ENCODE measurements around the gene NFATC3.

The NFATC3 gene

DNA sequence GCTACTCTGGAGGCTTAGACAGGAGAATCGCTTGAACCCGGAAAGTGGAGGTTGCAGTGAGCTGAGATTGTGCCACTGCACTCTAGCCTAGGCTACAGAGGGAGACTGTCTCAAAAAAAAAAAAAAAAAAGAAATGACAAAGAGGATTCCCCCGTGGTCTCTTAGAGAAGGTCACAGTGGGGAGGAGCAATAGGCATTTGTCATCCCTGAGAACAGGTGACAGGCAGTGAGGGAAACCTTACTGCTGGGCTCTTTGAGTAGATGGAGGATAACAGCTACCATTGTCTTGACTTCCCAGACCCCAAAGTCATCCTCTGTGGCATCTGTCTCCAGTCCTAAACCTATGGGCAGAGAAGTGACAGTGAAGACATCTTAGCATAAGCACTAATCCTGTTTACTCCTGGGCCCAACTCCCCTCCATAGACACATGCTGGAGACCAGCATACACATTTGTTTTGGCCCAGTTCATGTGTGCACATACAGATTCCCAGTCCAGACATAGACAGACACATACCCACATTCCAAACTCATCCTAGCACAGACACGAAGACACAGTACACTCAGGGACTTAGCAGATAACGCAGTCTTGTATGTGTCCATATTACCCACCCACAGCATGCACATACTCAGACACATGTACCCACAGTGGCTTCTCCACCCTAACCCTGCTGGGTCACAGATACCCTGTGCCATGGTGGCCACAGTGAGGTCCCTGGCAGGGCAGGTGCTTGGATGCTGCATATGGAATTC, 148.1 kb downstream of the NFATC3 start:
- FAIRE-seq, result no peak

DNA sequence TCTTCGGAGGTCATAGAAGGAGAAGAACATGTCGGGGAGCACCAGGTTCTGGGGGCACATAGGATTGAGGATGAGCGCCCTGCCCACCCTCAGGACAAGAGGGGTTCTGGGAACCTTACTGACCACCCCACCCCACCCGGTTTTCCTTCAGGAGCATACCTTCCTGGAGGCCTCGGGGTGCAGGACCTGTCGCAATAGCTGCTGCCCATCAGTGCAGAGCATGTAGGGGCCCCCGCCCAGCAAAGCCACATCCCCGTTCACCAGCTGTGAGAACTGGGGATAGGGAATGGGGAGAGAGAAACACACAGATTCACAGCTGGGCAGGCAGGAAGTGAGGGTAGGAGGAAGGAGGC, 148.6 kb downstream of the NFATC3 start:
- no peak for FAIRE-seq

DNA sequence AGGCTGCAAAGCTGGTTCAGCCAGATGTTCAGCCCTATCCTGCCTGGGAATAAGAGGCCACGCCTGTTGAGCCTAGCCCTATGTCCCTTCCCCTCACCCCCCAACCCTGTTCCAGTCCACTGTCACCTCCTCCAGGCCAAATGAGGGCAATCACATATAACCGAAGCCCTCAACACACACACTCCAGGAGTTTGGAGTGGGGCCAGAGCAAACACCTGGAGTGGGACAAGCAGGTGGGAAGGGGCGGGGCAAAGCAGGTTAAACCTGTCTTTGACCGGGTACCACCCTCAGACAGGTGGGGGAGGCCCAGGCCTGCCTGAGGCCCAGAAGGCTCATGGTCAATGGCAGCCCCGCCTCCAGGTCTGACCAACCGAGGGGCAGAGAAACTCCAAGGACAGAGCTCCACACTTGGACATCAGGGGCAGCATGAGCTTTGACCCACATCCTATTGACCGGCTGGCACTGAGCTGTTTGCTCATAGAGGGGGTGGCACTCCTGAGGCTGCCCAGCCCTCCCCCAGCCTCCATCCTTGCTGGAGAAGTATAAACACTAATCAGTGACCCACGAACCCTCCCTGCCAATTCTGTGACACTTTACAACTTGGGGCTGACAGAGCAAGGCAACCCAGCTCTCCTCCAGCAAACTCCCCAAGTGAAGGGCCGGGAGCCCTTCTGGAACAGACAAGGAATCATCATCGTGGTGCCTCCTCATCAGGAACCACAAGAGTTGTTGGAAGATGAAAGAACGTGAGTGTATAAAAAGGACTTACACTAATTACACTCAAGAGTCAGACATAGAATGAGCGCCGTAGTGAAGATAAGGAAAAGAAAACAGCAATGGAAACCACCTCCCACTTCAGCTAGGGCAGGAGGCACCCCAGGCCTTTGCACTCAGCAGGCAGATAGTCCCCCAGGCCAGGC, 149.3 kb downstream of the NFATC3 start:
- FAIRE-seq, result no peak

DNA sequence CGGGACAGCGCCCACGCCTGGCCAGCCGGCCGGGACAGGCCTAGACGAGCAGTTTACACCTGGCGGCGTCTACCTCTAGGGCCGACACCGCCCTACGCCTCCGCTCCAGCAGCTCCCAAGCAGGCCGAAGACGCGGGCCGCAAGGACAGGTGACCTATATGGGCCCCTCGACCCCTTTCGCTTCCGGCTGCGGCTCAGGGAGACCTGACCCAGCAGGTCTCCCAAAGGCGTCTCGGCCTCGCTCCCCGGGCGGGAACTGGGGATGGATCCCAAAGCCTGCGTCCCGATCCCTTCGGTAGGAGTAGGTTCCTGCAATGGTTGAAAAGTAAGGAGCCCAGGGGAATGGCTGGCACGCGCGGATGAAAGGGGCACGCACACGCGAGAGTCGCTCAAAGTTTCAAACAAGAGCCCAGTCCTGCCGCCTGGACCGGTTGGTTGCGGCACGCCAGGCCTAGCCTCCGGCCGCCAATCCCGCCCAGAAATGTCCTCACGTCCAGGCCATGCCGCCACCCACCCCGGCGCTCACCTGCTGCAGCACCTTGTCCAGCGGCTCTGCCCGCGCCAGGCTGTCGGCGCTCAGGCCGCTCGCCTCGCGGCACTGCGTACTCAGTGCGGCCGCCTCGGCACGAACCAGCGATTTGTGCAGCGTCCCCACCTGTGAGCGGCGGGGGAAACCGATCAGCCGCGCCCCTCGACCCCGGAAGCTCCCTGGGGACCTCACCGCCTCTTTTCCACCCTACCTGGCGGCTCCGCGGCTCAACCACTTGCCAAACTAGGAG, 150.1 kb downstream of the NFATC3 start:
- FAIRE-seq, result no peak

DNA sequence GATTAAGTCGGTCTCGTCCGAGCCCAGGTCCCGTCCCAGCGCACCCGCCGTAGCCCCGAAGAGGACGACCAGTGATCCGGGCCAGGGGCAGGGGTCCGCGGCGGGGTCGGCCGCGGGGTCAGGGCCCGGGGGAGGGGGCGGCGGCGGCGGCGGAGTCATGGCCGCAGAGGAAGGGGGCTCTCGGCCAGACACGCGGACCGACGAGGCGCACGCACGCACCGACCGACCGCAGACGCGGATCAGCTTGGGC, 150.6 kb downstream of the NFATC3 start, which contains the start of gene ESRP2:
Gene ESRP2 (minus strand): TSS at position 241 of the 250 bp plus-strand sequence. CDS start 82 bp downstream, at position 159.
- FAIRE-seq, result no peak

DNA sequence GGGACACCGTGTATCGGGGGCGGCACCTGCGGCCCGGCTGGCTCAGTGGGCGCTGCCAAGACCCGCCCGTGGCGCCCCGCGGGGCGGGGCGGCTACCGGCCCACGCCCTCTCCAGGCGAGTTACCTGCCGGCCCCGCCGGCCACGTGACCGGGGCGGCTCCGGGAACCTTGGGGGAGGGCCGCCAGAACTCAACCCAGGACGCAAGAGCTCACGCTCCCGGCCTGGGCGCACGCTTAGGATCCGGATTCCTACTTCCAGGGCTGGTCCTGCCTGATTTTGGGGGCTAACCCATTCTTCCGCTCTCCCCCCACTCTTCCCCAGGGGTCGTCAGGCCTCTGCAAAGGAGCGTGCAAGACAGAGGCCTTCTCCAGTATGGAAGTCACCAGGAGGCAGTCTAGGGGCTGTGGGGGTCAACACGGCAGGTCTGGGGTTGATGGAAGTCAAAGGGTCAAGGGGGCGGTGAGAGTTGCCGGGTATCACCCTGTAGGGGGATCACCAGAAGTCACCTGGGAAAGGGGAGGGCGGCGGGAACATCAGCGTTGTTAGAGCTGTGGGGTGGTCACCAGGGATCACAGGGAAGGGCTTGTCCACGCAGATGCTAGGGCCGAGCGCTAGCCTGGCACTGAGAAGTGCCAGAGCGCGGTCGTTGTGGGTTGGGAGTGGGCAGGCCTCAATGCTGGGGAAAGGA, 151.1 kb downstream of the NFATC3 start:
- FAIRE-seq, result no peak

DNA sequence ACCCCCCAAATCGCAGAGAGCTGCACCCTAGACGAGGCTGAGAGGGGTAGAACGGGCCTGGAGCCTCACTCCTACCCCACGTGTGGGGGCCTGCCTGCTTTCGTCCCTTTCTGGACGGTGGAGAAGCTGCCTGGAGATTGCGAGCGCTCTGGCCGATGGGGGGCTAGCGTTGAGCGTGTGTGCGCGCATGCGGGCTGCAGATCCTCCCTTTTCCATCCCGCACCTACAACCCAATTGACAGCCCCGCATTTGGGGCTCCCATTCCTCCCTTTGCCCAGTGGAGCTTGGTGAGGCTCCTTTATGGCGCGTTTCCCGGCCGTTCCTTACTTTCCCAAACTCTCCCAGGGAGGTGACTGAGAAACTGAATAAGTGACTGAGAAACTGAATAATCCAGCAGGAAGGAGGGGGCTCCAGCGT, 151.7 kb downstream of the NFATC3 start:
- FAIRE-seq, result no peak

DNA sequence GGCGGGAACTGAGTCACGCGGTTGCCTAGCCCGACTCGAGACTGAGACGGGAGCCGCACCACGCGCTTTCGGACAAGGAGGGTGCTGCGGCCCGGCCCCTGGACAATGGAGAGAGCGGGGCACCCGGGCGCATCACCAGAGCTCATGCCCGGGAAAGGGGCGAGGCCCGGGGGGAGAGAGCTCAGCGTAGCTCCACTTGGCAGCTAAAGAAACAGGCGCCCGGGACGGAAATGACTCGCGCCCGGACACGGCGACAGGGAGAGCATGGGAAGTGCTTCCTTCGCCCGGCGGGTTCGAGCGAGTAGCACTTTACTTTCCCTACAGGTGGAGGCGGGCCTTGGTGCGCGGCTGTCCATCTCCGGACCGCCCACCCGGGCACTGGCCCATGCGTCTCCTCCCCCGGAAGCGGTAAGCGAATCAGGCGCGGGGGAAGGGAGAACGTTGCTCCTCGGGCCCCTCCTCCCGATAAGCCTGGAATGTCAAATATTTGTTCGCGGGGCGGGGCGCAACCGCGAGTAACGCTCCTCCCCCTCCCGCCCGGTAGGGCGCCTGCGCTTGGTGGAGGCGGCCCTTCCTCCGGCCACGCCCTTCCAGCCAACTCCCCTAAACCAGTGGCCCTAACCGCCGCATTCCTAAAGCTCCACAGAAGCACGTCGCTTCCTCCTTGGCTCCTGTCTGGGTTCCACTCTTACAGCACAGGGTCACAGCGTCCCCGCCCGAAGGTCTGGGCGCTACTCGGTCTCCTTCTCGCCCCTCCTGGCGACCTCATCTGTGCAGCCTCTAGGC, 152.3 kb downstream of the NFATC3 start:
- peak; percentile 96 for FAIRE-seq

DNA sequence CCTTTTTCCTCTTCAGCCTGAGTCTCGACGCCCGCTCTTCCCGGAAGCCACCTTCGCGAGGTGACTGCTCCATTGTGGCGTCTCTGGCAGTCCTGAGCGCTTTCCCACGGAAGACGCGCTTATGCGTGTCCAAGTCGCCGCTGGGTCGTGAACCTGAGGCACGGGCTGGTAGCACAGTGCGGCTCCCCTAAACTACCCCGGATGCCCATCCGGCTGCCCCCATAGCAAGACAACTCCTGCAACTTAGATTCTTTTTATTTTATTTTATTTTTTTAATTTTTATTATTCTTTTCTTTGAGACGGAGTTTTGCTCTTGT, 152.8 kb downstream of the NFATC3 start:
- FAIRE-seq, result no peak

DNA sequence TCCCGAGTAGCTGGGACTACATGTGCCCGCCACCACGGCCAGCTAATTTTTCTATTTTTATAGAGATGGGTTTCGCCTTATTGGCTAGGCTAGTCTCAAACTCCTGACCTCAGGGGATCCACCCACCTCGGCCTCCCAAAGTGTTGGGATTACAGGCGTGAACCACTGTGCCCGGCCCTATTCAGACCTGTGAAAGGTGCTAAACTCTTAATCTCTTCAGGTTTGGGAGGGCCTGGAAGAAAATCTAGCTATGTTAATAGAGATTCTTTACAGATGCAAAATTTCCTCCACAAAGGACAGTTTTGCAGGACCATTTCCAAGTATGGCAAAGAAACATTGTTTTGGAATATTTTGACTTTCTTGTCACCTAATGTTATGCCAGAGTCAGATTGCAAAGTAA, 156.9 kb downstream of the NFATC3 start:
- FAIRE-seq, result no peak

DNA sequence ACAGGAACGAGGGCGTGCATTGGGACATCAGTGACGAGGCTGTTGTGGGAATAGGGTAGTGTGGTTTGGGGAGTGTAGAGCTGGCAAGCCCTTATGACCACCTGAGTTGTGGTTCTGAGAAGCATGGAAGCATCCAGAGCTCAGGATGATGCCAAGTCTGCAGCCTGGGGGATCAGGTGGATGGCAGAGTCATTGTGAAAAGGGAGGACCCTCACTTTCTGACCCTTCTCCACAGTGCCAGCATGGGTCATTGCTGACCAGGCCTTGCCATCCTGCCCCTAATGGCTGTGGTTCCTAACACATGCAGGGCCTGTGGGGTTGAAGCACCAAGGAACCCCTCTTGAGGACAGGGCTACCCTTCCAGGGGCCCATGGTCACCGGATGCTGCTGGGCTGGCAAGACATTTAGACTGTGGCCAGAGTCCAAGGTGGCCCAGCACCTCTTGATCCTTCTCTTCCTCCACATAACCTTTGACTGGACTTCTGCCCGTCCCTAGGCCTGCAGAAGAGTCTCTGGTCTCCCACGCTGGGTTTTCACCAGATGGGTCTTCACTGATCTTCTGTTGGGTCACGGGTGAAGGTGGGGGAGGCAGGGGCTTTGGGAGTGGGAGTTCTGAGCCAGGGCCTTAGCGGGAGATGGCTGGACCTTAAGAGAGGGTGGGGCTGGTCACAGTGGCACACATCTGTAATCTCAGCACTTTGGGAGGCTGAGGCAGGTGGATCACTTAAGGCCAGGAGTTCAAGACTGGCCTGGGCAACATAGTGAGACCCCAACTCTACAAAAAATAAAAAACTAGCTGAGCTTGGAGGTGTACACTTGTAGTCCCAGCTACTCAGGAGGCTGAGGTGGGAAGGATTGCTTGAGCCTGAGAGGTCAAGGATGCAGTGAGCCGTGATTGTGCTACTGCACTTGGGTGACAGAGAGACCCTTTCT, 158.0 kb downstream of the NFATC3 start:
- FAIRE-seq, result no peak

DNA sequence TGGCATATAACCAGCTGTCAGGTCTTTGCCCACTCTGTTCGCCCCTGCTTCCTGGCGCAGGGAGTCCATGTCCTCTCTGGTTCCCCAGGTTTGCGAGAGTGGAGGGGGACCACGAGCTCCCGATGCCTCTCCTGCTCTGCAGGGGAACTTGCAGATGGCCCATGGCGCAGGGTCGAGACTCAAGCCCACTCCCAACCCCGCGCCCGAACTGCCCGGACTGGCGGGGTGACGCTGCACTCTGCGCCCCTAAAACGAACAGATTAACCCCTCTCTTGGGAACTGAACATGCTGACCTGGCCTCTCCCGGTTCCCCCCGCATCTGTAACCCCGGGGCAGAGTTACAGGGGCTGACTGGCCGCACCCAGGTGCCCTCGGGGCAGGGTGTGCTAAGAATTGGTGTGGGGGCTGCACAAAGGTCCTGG, 159.3 kb downstream of the NFATC3 start:
- no peak for FAIRE-seq

DNA sequence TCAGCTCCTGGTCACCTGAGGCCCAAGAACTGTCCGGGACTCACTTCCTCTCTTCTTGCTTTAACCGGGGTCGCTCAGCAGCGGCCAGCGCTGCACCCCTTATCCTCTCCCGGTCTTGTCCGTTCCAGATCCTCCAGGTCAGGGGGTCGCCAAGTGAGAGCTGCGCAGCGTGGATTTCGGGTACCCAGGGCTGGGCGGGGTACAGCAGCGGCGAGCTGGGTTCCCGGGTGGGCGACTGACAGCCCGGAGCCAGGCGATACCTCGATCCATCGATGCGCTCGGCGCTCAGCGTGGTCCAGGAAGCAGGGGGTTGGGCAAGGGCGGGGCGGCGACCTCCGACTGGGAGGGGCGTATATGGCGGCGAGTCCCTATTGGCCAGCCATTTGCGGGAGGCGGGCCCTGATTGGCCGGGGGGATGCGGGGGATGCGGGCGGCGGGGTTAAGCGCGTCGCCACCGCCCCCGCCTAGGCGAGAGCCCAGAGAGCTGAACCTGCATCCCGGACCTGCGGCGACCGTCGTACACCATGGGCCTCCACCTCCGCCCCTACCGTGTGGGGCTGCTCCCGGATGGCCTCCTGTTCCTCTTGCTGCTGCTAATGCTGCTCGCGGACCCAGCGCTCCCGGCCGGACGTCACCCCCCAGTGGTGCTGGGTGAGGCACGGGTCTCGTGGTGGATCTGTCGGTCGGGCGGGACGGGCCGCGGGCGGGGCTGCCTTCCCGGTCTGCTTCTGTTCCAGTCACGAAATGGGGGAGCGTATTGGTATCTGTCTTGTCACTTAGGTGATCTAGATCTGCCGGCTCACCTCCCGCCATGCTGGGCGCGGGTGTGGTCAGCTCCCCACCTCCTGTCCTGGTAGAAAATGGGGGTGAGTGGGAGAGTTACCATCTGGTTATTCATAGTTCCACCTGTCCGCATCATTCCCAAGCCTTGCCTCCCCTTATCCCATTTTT, 160.0 kb downstream of the NFATC3 start, which contains the start of gene PLA2G15:
Gene PLA2G15 (plus strand): TSS at position 471 of the 951 bp plus-strand sequence. CDS start 54 bp downstream, at position 525.
- FAIRE-seq, result no peak

DNA sequence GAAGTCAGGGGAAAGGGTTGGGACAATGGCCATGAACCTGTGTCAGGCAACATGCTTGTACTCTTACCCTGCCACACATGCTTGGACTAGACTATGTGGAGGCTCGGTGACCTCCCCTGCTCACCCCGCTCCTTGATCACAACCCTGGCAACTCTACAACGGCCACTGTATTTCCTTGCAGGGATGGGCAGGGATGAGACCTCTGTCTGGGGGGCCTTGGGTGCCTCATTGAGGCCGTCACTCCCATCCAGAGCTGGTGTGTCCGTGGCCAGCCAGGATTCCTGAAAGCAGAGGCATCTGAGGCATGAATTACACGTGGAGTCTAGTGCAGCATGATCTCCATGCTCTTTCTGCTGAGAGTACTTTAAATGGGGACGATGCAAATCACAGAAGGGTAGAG, 161.0 kb downstream of the NFATC3 start:
- FAIRE-seq, result no peak

DNA sequence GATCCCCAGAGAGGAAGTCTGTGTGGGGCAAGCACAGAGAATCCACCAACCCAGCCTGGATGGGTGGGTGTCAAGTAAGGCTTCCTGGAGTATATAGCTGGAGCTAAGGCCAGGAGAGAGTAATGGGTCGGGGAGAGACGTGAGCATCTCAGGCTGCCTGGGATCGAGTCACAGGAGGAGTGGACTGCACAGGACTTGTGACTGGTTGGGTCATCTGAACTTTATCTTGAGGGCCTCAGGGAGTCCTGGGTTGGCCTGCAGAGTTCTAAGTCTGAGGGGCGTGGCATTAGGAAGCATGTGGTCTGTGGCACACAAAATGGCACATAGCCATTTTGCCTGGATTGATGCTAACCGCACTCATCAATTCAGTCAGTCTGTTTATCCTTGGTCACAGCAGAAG, 161.5 kb downstream of the NFATC3 start:
- no peak for FAIRE-seq

DNA sequence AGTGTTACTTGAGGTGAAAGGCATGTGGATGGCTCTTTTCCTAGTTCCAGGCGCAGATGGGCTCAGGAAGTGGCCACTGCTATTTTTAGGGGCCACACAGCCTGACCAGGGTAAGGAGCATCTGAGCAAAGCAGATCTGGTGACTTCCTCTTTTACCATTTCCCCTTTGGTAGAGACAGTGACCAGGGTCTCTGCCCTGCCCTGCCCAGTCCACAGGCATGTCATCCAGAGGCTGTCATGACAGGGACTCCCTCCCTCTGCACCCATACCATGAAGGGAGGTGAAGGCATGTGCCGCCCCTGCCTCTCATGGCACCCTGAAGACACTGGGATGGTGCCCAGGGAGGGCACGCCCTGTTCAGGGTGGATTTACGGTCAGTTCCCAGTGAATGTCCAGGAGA, 162.2 kb downstream of the NFATC3 start:
- no peak for FAIRE-seq

DNA sequence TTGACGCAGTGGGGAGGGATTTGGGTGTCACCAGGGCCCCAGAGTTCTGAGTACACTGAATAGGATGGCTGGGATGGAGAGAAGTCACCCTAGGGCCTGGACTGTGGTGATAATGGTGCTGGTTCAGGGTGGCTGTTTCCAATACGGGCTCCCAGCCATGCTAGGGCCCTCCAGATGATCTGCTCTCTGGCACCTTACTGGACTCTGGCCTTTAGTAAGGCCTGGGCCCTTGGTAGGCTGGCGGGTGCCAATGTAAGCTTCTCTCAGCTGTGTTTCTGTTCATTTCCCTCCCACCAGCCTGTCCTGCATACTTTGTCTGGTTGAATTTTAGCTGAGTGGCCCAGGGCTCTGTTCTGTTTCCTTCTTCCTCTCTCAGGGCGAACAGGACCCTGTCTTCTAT, 162.8 kb downstream of the NFATC3 start:
- FAIRE-seq, result no peak

DNA sequence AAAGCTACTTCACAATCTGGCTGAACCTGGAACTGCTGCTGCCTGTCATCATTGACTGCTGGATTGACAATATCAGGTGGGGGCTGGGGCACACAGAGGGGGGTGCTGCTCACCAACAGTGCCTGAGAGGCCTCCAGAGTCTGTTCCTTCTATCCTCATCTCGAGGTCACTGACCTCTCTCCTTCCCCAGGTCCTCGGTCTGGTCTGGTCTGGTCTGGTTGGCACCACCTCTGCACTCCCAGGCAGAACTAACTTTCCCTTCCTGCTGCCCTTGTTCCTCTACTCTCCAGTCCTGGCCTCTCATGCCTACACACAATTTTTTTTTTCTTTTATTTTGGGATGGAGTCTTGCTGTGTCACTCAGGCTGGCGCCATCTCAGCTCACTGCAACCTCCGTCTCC, 164.2 kb downstream of the NFATC3 start:
- FAIRE-seq, result no peak

DNA sequence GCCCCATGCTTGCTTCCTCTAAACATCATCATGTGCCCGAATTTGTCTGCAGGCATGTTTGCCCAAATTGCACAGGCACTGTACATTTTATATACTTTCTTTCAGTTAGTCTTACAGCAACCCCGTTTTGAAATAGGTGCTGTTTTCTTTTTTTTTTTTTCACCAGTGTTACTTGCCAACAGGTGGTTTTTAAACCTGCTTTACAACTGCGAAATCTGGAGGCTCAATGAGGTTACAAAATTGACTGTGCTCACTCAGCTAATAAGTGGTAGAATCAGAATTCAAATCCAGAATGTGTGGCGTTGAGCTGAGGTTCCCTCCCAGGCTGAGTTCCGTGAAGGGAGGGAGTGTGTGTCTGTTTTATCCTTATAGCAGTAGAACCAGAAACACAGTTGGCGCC, 165.8 kb downstream of the NFATC3 start:
- no peak for FAIRE-seq

DNA sequence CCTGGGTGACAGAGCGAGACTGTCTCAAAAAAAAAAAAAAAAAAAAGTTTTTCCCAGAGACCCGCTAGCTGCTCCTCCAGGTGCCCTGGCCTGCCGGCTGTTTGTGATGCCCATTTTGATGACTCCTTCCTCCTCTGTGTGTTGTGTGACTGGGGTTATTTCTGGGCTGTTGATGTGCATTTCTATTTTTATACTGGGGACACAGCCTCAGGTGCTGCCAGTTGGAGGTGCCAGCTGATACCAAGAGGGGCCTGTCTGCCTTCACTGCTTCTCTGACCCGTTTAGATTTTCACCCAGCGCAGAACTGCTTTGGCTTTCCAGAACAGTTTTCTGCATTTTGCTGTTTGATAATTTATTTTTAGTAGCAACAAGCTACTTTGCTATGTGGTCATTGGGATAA, 166.7 kb downstream of the NFATC3 start:
- no peak for FAIRE-seq
